Measurements from ENCODE around the gene PDP2.
"Not testable (repeated sequence)": the region's sequence is repeated elsewhere in the genome, so short reads cannot be mapped to it uniquely, and the experiment has no call there.

PDP2 gene

GRCh38 chr16:66853261-66854139 lies 26.8 kb upstream of the PDP2 start:
- no peak for DNase-seq

- DNase-seq = no peak
Measured at GRCh38 chr16:66856184-66856730, 24.1 kb upstream of the PDP2 start.

- no peak for DNase-seq
Measured at GRCh38 chr16:66856801-66857200, 23.5 kb upstream of the PDP2 start.

- no peak for DNase-seq
Measured at GRCh38 chr16:66857437-66857836, 22.9 kb upstream of the PDP2 start.

GRCh38 chr16:66858740-66859396 lies 21.4 kb upstream of the PDP2 start:
- no peak for DNase-seq

- DNase-seq = no peak
Measured at GRCh38 chr16:66859397-66860068, 20.8 kb upstream of the PDP2 start.

GRCh38 chr16:66862023-66862520 lies 18.2 kb upstream of the PDP2 start:
- no peak for DNase-seq

- no peak for DNase-seq
Measured at GRCh38 chr16:66863707-66864106, 16.6 kb upstream of the PDP2 start.

- no peak for DNase-seq
Measured at GRCh38 chr16:66869424-66869823, 10.9 kb upstream of the PDP2 start.

- DNase-seq = not testable (repeated sequence)
Measured at GRCh38 chr16:66871363-66871762, 9.0 kb upstream of the PDP2 start.

- no peak for DNase-seq
Measured at GRCh38 chr16:66871840-66872239, 8.5 kb upstream of the PDP2 start.

GRCh38 chr16:66872559-66872942 lies 7.8 kb upstream of the PDP2 start:
- DNase-seq = no peak

GRCh38 chr16:66872943-66873684 lies 7.2 kb upstream of the PDP2 start:
- DNase-seq = peak; percentile 90

GRCh38 chr16:66873685-66874055 lies 6.6 kb upstream of the PDP2 start:
- DNase-seq = no peak

- no peak for DNase-seq
Measured at GRCh38 chr16:66874079-66874775, 6.1 kb upstream of the PDP2 start.

GRCh38 chr16:66878067-66878466 lies 2.2 kb upstream of the PDP2 start:
- no peak for DNase-seq

GRCh38 chr16:66881014-66881417 lies 701 bp downstream of the PDP2 start:
- no peak for DNase-seq

- no peak for DNase-seq
Measured at GRCh38 chr16:66881560-66881959, 1.2 kb downstream of the PDP2 start.

- no peak for DNase-seq
Measured at GRCh38 chr16:66881964-66882508, 1.7 kb downstream of the PDP2 start.

- DNase-seq = no peak
Measured at GRCh38 chr16:66882702-66883101, 2.4 kb downstream of the PDP2 start.

- no peak for DNase-seq
Measured at GRCh38 chr16:66885491-66885890, 5.2 kb downstream of the PDP2 start.

GRCh38 chr16:66886321-66886720 lies 6.0 kb downstream of the PDP2 start:
- DNase-seq = no peak
